ENCODE measurements around the gene RTL5.

Gene RTL5

DNA sequence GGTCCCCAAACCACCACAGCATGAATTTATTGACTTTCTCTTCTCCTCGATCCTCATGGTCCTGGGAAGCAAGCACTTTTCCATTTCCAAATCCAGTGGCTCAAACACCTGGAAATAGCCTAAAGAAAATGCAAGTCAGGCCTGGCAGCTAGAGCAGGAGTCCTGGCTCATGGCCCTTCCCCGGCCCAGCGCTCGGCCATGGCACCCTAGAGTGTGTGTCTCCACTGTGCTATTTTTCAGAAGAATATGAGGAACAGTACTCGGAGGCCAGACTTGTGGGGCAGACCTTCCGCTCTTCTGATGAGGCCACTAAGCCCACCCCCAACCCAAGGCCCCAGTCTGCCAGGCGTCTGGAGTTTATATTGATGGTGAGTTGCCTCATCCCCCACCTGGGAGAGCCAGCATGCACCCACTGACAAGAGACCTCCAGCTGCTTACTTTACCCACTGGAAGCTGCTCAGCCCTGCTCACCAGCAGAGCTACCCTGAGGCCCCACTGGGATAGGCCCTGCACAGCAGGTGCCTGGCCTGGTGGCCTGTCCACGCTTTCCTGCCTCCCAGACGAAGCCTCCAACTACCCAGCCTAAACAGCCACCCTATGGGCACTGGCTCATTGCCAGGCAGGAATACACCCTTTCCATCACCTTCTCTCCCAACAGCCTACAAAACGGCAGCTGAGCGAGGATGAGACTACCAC, 2.3 kb upstream of the RTL5 start:
- Histone ChIP-seq H2BK120ac (ENCODE audit: low read depth, low read length) (no peak overlapping the region), H2AK5ac (ENCODE audit: low read length, severe bottlenecking) (no peak overlapping the region), H2BK5ac (ENCODE audit: low read depth, low read length, poor library complexity, severe bottlenecking) (no peak overlapping the region), H3K36me3 (ENCODE audit: control insufficient read depth in 1 of 2, insufficient read depth in 2 of 2, low read depth in 1 of 2, low read length in 2 of 2) (peaks cover 3 to 24% of the 10 kb centered on the region in 2 experiments), H4K91ac (ENCODE audit: low read length) (no peak overlapping the region), H3K4ac (ENCODE audit: low read depth in 1 of 2, low read length in 2 of 2) (no peak overlapping the region), H3K14ac (ENCODE audit: low read length in 2 of 2) (no peak overlapping the region), H2AFZ (ENCODE audit: low read depth, low read length) (no peak overlapping the region), H3K4me2 (ENCODE audit: low read length, poor library complexity, severe bottlenecking) (no peak overlapping the region), H2BK15ac (ENCODE audit: low read depth, poor library complexity, severe bottlenecking) (no peak overlapping the region), H4K8ac (ENCODE audit: low read length) (no peak overlapping the region), H3K4me1 (ENCODE audit: control insufficient read depth, insufficient read depth, low read depth, low read length) (peaks cover 6% of the 10 kb centered on the region), H3K18ac (ENCODE audit: low read depth in 1 of 2, low read length in 2 of 2) (no peak overlapping the region), H3K9me3 (ENCODE audit: control insufficient read depth, low read length) (no peaks in the 10 kb centered on the region), H3K79me1 (replicated peaks; ENCODE audit: low read length, poor library complexity, severe bottlenecking) (peaks cover 11% of the 10 kb centered on the region), H3K4me3 (ENCODE audit: insufficient read depth in 1 of 2, low read depth in 1 of 2, low read length in 2 of 2) (no peak overlapping the region), H3K27ac (ENCODE audit: low read length, poor library complexity, severe bottlenecking) (no peak overlapping the region), H2BK12ac (ENCODE audit: low read length in 2 of 2) (no peak overlapping the region), H3K27me3 (ENCODE audit: control insufficient read depth in 1 of 2, insufficient read depth in 1 of 2, low read length in 2 of 2) (peaks cover 0 to 54% of the 10 kb centered on the region in 2 experiments), H3K9ac (ENCODE audit: low read length) (no peak overlapping the region), H3K23ac (ENCODE audit: low read length in 2 of 2) (no peak overlapping the region)
- DNase-seq = no peak
- 98% methylated on average over 5 of the region's 11 CpGs for WGBS

DNA sequence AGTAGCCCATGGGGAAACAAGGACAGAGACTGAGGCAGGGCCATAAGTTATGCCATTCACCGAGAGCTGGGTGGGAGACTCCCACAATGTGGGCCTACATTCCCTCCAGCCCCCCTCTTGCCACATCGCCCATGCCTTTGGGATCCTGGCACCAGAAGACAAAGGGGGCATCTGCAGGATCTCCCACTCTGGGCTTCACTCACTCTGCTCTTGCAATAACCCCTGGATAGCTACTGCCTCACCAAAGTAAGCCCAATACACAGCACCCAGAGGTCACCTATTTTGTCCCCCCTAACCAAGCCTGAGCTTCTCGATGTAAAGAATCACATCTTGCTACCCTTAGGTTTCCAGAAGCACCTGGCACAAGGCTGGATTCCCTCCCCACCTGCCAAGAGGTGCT, 741 bp upstream of the RTL5 start:
- H3K9ac ChIP-seq (ENCODE audit: low read length) = peak overlapping the region; percentile 81
- H3K9me3 ChIP-seq (ENCODE audit: control insufficient read depth, low read length) = no peaks in the 10 kb centered on the region
- H3K23ac ChIP-seq (ENCODE audit: low read length in 2 of 2) = no peak overlapping the region
- H4K8ac ChIP-seq (ENCODE audit: low read length) = no peak overlapping the region
- peaks cover 0 to 59% of the 10 kb centered on the region in 2 experiments for H3K27me3 ChIP-seq (ENCODE audit: control insufficient read depth in 1 of 2, insufficient read depth in 1 of 2, low read length in 2 of 2)
- peak overlapping the region in 1 of 2 experiments; percentile 42 for H2BK12ac ChIP-seq (ENCODE audit: low read length in 2 of 2)
- no peak for DNase-seq
- H3K4me3 ChIP-seq (ENCODE audit: insufficient read depth in 1 of 2, low read depth in 1 of 2, low read length in 2 of 2) = peak overlapping the region in 1 of 2 experiments; percentile 68
- no peak overlapping the region for H2AK5ac ChIP-seq (ENCODE audit: low read length, severe bottlenecking)
- H3K4ac ChIP-seq (ENCODE audit: low read depth in 1 of 2, low read length in 2 of 2) = peak overlapping the region in 1 of 2 experiments; percentile 58
- H2AFZ ChIP-seq (ENCODE audit: low read depth, low read length) = no peak overlapping the region
- H4K91ac ChIP-seq (ENCODE audit: low read length) = no peak overlapping the region
- WGBS = 82% methylated on average over 2 of the region's 3 CpGs
- no peak overlapping the region for H2BK120ac ChIP-seq (ENCODE audit: low read depth, low read length)
- H2BK15ac ChIP-seq (ENCODE audit: low read depth, poor library complexity, severe bottlenecking) = peak overlapping the region; percentile 69
- no peak overlapping the region for H2BK5ac ChIP-seq (ENCODE audit: low read depth, low read length, poor library complexity, severe bottlenecking)
- no peak overlapping the region for H3K18ac ChIP-seq (ENCODE audit: low read depth in 1 of 2, low read length in 2 of 2)
- H3K4me1 ChIP-seq (ENCODE audit: control insufficient read depth, insufficient read depth, low read depth, low read length) = peaks cover 8% of the 10 kb centered on the region
- H3K27ac ChIP-seq (ENCODE audit: low read length, poor library complexity, severe bottlenecking) = no peak overlapping the region
- H3K4me2 ChIP-seq (ENCODE audit: low read length, poor library complexity, severe bottlenecking) = no peak overlapping the region
- H3K36me3 ChIP-seq (ENCODE audit: control insufficient read depth in 1 of 2, insufficient read depth in 2 of 2, low read depth in 1 of 2, low read length in 2 of 2) = peaks cover 0 to 13% of the 10 kb centered on the region in 2 experiments
- peaks cover 13% of the 10 kb centered on the region for H3K79me1 ChIP-seq (replicated peaks; ENCODE audit: low read length, poor library complexity, severe bottlenecking)
- no peak overlapping the region for H3K14ac ChIP-seq (ENCODE audit: low read length in 2 of 2)

DNA sequence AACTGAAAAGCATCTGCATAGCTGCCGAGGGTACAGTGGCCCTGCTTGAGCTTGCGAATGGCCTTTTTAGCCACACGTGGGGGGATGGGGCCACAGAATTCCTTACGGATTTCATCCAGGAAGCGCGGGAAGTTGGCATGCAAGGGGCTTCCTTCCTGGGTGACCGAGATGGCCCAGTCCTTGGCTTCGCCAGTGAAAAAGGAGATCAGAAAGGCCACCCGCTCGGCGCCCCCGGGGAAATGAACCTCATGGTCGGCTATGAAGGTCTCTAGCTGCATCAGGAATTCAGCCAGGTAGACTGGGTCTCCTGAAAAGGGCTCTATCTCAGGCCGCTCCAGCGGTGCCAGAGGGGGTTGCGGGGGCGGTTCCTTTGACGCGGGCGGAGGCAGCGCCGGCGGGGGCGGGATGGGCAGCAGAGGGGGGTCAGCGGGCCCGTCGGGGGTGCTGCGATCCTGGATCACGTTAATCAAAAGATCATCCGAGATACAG, 909 bp downstream of the RTL5 start:
- WGBS = 4% methylated on average over 23 of the region's 30 CpGs
- Histone ChIP-seq H2AFZ (ENCODE audit: low read depth, low read length) (no peak overlapping the region), H2BK120ac (ENCODE audit: low read depth, low read length) (no peak overlapping the region), H3K27me3 (ENCODE audit: control insufficient read depth in 1 of 2, insufficient read depth in 1 of 2, low read length in 2 of 2) (peaks cover 0 to 54% of the 10 kb centered on the region in 2 experiments), H3K23ac (ENCODE audit: low read length in 2 of 2) (no peak overlapping the region), H3K4me2 (ENCODE audit: low read length, poor library complexity, severe bottlenecking) (peak overlapping the region; percentile 91), H2BK5ac (ENCODE audit: low read depth, low read length, poor library complexity, severe bottlenecking) (no peak overlapping the region), H2BK12ac (ENCODE audit: low read length in 2 of 2) (no peak overlapping the region), H3K36me3 (ENCODE audit: control insufficient read depth in 1 of 2, insufficient read depth in 2 of 2, low read depth in 1 of 2, low read length in 2 of 2) (peaks cover 0 to 13% of the 10 kb centered on the region in 2 experiments), H4K91ac (ENCODE audit: low read length) (no peak overlapping the region), H3K79me1 (replicated peaks; ENCODE audit: low read length, poor library complexity, severe bottlenecking) (peaks cover 13% of the 10 kb centered on the region), H2AK5ac (ENCODE audit: low read length, severe bottlenecking) (no peak overlapping the region), H3K18ac (ENCODE audit: low read depth in 1 of 2, low read length in 2 of 2) (peak overlapping the region in 1 of 2 experiments; percentile 40), H3K9ac (ENCODE audit: low read length) (peak overlapping the region; percentile 87), H3K4ac (ENCODE audit: low read depth in 1 of 2, low read length in 2 of 2) (peak overlapping the region; percentile 61 to 64), H3K27ac (ENCODE audit: low read length, poor library complexity, severe bottlenecking) (no peak overlapping the region), H3K14ac (ENCODE audit: low read length in 2 of 2) (peak overlapping the region in 1 of 2 experiments; percentile 60), H4K8ac (ENCODE audit: low read length) (peak overlapping the region; percentile 4), H2BK15ac (ENCODE audit: low read depth, poor library complexity, severe bottlenecking) (no peak overlapping the region), H3K4me1 (ENCODE audit: control insufficient read depth, insufficient read depth, low read depth, low read length) (peaks cover 16% of the 10 kb centered on the region), H3K4me3 (ENCODE audit: insufficient read depth in 1 of 2, low read depth in 1 of 2, low read length in 2 of 2) (peak overlapping the region; percentile 61 to 82), H3K9me3 (ENCODE audit: control insufficient read depth, low read length) (no peaks in the 10 kb centered on the region)
- no peak for DNase-seq

DNA sequence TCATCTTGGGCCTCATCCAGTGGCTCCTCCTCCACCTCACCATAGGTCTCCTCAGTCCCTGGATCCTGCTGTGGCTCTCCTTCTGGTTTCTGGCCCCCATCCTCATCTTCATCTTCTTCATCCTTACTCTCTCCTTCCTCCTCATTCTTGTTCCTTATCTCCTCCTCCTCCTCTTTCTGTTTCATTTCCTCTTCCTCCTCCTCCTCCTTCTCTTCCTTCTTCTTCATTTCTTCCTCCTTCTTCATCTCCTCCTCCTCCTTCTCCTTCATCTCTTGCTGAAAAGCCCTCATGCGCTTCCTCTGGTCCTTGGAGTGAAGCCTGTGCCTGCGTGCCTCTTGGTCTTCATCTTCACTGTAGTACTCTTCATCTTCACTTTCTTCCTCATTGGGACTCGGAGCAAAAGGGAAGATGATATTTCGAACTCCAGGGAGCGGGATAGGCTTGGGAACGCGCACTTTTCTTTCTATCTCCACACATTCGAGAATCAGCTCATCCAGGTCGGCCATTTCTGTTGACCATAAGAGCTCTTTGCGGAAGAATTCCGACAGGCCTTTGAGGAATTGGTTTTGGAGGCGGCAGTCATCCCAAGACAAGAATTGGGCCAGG, 1.5 kb downstream of the RTL5 start:
- Histone ChIP-seq H3K23ac (ENCODE audit: low read length in 2 of 2) (no peak overlapping the region), H2AK5ac (ENCODE audit: low read length, severe bottlenecking) (no peak overlapping the region), H2BK5ac (ENCODE audit: low read depth, low read length, poor library complexity, severe bottlenecking) (no peak overlapping the region), H3K4me3 (ENCODE audit: insufficient read depth in 1 of 2, low read depth in 1 of 2, low read length in 2 of 2) (peak overlapping the region in 1 of 2 experiments; percentile 82), H3K9me3 (ENCODE audit: control insufficient read depth, low read length) (no peaks in the 10 kb centered on the region), H2AFZ (ENCODE audit: low read depth, low read length) (no peak overlapping the region), H3K36me3 (ENCODE audit: control insufficient read depth in 1 of 2, insufficient read depth in 2 of 2, low read depth in 1 of 2, low read length in 2 of 2) (peaks cover 0 to 13% of the 10 kb centered on the region in 2 experiments), H2BK120ac (ENCODE audit: low read depth, low read length) (no peak overlapping the region), H3K4me1 (ENCODE audit: control insufficient read depth, insufficient read depth, low read depth, low read length) (peaks cover 20% of the 10 kb centered on the region), H3K9ac (ENCODE audit: low read length) (peak overlapping the region; percentile 57), H4K91ac (ENCODE audit: low read length) (no peak overlapping the region), H4K8ac (ENCODE audit: low read length) (no peak overlapping the region), H3K79me1 (replicated peaks; ENCODE audit: low read length, poor library complexity, severe bottlenecking) (peaks cover 13% of the 10 kb centered on the region), H2BK15ac (ENCODE audit: low read depth, poor library complexity, severe bottlenecking) (no peak overlapping the region), H3K27me3 (ENCODE audit: control insufficient read depth in 1 of 2, insufficient read depth in 1 of 2, low read length in 2 of 2) (peaks cover 0 to 58% of the 10 kb centered on the region in 2 experiments), H3K14ac (ENCODE audit: low read length in 2 of 2) (no peak overlapping the region), H3K27ac (ENCODE audit: low read length, poor library complexity, severe bottlenecking) (no peak overlapping the region), H2BK12ac (ENCODE audit: low read length in 2 of 2) (no peak overlapping the region), H3K4ac (ENCODE audit: low read depth in 1 of 2, low read length in 2 of 2) (no peak overlapping the region), H3K18ac (ENCODE audit: low read depth in 1 of 2, low read length in 2 of 2) (no peak overlapping the region), H3K4me2 (ENCODE audit: low read length, poor library complexity, severe bottlenecking) (peak overlapping the region; percentile 56)
- DNase-seq = no peak
- WGBS = 71% methylated on average over 12 of the region's 12 CpGs

All from mesenchymal stem cell (in vitro differentiated cells and primary cell).